ENCODE results near the gene SNX30.
A peak's percentile ranks its signal among the peaks of the same experiment; 100 is the strongest.

The SNX30 gene

DNA sequence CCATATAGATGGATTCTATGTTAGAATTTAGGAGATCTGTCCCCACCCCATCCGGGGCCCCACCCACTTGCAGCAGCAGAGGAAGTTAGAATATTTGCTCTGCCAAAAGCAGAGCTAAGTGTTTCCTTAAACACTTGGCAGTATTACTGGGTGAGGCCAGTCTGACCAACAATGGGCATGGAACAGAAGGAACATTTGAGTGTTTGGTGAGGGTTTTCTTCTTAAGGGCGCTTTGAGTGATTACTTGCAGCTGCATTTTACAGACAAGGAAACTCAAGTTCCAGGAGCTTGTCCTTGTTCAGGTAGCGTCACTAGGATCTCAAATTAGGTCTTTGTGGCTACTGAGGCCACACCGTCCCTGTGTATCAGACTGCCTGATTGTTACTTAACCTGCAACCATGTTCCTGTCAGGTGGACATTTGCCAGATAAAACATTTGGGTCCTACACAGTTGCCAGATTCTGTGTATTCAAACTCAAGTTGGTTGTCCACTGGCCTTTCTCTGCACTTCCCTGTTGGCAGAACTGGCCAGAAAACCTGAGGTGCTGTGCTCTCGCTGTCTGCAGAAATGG, 80.8 kb downstream of the SNX30 start:
- DNase-seq: peak; percentile 48

DNA sequence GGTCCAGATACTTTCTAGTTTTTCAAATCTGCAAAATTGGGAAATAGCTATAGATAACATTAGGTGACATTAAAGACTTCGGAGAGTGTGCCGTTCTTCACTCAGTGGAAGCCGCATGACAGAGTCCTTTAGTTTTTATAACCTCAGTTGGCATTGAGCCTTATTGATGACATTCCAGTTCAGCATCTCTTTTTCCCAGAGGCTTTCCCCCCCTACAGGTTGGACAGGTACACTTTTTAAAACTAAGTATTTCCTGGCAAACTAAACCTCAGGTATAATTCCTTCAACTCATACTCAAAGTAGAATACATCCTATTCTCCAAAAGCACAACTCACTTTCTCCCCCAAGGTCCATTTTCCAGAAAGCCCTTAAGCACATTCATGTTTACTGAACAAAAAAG, 81.4 kb downstream of the SNX30 start:
- no peak for DNase-seq

DNA sequence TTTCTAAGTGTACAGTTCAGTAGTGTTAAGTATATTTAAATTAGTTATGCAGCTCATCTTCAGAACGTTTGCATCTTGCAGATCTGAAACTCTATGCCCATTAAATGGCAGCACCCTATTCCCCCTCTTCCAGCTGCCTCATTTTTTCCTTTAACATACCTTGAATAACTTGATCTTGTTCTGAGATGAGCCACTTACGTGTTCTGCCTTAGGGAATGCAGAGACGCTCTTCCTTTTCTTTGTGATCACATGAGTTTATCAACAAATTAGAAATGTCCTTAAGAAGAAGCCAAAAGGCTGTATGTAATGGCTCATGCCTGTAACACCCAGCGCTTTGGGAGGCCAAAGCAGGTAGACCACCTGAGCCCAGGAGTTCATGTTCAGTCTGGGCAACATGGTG, 82.5 kb downstream of the SNX30 start:
- no peak for DNase-seq

DNA sequence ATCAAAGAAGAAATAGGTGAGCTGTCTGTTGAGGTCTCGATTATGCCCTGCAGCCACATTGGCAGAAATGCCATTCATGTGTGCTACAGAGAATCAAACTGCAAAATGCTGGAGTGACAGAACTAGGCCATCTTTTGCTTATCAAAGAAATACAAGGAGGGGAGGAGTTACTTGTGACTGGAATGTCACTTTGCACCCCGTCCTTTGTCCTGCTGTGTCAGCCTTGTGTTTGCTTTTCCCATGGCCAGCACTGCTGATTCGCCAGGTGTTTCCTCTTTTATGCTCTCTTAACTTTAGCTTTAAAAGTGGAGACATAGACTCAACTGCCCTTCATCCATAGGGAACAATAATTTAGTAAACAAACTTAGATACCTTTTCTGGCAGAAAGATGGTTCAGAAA, 85.8 kb downstream of the SNX30 start:
- no peak for DNase-seq

DNA sequence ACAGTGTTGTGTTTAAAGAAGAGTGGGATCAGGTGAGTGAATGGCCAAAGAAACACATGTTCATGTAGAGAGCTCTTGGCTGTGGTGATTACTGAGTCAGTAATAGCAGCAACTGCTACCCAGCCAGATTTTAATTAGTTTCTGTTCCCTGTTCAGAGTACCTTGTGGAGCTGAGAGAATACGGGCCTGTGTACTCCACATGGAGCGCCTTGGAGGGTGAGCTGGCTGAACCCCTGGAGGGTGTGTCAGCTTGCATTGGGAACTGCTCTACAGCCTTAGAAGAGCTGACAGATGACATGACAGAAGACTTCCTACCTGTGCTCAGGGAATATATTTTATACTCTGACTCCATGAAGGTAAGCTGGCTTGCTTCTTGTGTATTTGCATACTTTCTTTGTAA, 87.8 kb downstream of the SNX30 start:
- no peak for DNase-seq

DNA sequence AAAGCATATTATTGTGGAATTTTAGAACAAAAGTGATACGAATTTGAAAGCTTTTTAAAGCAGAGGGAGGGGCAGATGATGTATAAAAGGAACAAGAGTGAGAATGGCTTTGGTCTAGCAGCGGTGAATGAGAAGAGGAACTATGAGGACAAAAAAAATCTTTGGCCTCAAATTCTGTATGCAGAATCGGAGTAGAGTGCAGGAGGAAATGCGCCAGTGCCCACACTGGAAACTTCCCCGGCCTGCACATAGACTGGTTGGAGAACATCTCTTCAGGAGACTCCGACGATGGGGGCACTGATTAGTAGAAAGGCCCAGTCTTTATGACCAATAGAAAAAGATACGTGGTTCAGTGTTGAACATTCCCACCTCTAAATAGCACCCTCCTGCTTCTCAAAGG, 88.8 kb downstream of the SNX30 start:
- no peak for DNase-seq

DNA sequence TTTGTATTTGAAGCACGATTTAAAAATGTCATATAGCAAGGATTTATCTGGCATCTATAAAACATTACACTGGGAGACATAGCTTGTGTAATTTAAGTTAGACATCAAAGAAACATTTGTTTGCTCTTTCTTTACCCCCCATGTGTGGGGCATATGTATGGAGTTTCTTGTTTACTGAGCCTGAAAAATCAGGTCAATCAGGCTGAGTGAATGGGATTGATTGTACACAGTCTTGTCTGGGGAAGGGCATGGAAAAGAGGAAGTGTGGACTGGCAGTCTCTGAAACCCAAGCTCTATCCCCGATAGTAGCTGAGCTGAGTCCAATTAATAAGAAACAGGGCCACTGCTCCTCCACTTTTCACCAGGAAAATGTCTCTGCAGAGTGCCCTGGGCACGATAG, 90.7 kb downstream of the SNX30 start:
- DNase-seq: no peak

DNA sequence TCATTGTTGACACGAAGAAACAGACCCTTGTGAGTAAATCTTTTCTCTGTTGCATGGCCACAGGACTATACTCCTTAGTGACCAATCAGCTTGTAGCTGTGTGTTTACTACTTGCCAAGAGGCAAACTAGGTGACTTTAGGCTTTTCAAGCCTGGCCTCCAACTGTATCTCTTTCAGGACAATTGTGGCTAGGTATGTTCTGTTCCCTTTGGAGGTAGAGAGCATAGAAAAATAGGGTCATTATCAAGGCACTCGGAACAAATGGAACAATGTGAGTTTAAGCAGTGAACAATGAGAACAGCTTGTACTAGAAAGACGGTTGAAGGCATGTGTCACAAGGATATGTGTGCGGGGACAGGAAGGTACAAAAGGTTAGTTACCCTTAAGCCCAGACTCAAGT, 92.0 kb downstream of the SNX30 start:
- no peak for DNase-seq

DNA sequence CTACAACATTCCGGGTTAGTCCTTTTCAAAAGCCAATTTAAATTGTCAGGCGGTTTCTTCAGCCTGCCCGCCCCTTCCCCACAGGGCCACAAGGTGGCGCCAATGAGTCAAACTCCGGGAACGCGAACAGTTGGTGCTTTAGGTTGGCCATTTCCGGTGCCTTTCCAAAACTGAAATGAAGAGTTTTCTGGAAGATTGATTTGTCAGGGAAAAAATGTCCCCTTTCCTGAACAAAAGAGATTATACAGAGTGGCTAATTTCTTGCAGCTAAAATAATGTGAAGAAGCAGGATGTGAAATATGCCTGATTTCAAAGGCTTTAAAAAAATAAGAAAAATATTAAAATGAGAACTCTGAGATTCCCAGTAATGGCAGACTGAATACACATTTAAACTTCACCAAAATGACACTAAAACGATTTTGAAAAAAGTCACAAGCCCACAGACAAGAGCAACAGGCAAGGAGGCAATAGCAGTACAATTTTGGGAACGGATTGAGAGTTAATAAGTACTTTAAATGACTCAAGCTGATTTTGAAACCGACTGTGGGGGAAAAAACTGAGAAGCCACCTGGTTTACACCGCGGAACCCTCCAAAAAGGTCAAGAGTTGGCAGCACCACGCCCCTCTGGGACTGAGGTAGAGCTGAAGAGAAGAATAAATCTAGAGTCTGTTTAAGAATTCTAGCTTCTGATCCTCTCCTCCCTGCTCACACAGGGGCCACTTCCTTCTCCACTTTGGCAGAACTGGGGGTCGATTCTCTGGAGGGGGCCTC, 94.4 kb downstream of the SNX30 start:
- DNase-seq: peak; percentile 38

DNA sequence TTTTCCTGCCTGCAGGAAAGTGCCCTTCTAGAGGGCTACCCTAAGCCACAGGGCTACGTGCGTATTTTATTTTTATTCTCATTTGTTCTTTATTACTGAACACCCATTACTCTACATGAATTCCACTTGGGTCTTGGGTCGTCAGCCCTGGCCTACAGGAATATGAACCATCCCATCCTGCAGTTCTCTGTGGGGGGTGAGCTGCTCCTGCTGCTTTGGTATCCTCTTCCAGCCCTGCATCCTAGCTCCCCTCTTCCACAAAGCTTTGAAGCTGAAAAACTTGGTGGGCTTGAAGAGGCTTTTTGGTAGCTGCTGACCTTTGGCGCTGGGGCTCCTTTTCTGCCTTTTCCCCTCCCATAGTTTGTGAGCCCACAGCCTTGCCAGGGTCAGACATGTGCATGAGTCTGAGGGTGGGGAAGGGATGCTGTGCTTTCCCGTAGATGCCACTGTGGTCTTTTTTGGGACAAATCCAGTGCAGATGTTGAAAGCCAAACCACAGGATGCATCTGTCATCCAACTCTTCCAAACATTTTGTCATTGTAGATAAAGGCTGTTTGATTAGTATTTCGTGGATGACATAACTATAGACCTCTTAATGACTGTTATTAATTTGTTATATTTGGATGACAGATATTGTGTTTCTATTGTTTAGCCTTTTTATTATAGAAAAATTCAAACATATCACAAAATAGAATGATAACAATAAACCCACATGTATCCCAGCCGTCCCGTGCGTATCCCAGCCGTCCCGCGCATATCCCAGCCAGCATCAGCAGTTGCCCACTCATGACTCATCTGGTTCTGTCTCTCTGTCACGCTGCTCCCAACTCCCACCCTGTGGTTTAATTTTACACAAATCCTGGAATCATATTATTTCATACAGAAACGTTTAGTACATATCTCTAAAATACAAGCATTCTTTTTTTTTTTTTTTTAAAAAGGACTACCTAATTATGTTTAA, 96.2 kb downstream of the SNX30 start:
- no peak for DNase-seq

DNA sequence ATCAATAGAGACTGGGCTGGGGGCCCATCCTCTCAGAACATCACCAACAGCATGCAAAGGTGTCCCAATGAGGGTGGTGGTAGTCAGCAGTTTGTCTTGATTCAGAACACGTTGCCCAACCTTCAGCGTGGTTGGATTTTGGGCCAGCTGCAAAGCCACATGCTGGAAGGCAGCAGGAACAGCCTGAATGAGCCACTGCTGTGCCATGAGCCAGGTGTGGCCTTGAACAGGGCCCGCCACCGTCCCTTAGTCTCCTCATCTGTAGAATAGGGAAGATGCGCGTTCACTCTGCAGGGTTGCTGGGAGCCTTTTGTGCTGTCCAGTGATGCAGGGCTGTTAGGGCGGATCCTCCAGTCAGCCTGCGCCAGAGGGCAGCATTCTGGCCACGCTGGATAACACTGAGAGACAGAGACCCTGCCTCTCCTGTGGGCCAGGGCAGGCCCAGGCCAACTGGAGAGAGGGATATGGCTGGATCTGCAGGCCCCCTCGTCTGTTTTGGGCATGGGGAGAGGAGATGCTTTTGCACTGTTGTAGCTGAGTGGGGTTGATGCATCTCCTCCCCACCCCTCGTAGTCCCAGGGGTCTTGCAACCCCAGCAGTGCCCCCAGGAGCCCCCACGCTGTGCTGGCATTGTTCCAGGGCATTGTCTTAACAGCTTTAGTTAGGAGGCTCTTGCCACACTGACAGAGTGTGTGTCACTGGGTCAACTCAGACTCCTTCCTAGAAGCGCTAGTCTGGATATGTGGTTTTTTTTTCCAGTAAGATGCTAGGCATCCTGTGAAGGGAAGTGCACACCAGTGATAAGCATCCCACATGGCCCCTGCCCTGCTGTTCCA, 98.0 kb downstream of the SNX30 start:
- no peak for DNase-seq

DNA sequence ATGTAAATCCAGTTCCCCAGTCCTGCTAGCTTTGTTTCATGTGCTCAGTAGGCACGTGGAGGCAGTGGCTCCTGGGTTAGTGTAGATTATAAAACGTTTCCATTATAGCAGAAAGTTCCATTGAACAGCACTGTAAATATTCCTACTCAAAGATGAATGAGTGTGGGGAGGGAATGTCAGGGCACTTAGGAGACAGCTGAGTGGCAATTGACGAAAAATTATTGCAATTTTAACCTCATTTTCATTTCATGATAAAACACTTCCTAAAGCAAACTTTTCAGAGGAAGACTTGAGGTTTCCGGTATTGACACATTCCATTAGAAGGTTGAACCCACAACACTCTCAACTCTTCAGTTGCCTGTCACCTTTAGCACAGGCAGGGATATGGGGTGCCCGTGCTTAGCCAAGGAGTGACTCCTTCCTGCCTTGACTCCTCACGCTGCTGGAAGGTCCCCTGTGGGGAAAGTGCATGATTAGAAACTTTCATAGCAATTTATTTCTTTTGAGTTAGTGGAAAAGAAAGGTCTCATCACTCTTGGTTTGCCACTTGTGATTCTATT, 98.9 kb downstream of the SNX30 start:
- DNase-seq: no peak

DNA sequence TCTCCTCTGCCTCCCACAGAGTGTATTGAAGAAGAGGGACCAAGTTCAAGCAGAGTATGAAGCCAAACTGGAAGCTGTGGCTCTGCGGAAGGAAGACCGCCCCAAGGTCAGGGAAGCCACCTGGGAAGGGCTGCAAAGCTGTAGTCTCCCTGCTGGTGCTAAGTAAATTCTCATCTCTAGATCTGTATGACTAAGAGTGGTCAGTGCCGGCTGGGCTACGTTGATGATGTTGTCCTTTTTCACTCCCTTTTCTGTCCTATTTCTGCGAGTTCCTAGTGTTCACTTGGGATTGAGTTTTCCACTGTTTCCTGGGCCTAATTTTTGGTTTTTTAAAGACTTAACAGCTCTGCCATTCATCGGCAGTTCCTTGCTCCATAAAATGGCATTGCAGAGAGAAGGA, 100.3 kb downstream of the SNX30 start:
- no peak for DNase-seq

DNA sequence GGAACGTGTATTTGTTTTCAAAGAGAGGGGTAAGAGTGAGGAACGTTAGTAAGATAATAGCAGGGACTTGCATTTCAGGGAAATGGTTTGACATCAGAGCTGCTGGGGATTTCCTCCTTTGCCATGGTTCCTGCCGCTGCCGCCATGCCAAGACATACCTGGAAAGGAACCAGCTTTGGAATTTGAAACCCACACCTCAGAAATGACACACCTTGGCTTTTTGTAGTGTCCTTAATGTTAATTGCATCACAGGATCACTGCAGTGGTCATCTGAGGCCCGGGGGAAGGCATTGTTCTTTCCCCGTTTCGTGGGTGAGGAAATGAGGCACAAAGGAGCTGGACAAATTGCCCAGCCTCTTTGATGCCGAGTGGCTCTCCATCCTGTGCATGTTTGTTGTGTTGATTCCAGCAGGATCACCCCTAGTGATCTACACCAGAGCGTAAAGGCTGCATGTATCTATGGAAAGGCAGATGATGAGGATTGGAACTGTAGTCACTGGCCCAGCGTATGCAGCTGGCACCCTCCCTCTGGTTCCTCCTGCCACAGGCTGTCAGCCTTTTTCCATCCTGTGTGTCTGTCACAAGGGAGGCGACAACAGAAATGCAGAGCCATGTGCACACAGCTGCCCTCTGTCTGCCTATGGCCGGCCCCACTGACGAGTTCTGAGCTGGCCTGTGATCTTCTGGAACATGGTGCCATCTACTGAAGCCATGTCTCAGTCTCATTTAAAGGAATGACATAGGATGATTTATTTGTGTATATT, 102.4 kb downstream of the SNX30 start:
- no peak for DNase-seq

DNA sequence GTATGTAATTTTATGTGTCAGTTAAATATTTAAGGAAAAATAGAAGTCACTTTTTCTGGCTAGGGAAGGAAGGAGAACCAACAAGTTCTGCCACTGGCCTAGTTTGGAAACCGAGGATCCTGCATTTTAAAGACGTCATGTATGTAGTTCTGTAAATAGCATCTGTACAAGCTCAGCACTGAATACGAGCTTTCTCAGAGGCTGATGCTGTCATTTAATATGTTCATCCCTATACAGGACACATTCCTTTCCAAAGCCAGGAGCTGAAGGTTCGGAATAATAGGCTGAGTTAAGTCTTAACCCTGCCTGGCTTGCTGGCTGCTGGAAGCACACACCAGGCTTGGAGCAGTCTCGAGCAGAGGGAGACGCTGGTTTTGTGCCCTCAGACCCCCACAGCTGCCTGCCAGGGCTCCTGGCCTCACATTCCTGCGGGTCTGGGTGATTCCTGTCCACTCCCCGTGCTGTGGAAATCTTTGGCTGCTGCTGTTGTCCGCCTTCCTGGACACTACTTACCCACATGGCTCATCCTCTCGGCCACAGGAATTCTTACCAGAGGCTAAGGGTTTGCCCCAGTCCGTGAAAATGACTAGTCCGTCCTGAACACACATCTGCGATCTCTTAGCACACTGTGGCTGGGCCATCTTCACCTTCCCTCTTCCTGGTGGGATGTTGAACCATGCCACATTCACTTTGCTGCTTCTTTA, 103.5 kb downstream of the SNX30 start:
- no peak for DNase-seq

DNA sequence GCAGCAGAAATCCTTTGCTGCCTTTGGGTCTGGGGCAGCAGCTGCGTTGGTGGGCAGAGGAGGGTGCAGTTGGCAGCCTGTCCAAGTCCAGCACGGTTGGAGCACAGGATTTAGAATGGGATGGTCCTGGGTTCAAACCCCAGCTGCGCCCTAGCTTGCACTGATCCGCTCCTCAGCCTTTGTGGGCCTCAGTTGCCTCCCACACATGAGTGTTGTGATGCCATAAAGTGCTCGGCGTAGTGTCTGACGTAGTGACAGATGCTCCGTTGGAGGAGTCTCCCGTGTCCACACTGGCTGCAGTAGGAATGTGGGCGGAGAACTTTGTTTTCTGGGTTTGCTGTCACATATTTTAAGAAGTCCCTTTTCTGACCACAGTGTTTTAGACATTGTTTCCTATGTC, 104.1 kb downstream of the SNX30 start:
- DNase-seq: no peak

DNA sequence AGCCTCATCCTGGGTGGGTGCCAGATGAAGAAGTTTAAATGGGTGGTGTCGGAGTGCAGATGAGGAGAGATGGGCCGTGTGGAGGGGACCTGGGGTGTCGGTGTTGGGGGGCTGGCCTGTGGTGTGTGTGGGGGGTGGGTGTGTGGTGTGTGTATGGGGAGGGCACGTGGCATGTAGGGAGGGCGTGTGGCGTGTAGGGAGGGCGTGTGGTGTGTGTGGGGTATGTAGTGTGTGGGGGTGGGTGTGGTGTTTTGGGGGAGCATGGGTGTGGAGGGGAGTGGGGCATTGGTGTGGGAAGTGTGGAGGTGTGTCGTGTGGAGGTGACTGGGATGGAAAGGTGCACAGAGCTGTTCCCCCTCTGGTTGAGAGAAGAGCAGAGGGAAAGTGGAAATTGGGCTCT, 105.6 kb downstream of the SNX30 start:
- no peak for DNase-seq

DNA sequence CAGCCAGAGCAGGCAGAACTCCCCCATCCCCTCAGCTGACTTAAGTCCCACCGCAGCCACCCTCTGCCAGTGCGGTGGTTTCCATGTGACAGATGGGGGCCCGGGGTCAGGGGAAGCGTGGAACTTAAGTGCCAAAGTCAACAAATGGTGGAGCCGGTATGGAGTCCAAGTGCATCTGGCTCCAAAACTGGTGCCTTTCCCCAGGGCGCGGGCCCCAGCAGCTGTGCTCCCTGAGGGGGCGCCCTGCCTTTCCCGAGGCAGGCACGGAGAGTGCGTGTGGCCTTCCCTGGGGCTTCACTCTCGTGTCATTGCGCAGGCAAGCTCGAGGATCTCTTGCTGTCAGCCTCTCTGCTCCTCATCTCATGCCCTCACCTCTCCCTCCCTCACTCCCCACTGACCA, 106.3 kb downstream of the SNX30 start:
- no peak for DNase-seq

DNA sequence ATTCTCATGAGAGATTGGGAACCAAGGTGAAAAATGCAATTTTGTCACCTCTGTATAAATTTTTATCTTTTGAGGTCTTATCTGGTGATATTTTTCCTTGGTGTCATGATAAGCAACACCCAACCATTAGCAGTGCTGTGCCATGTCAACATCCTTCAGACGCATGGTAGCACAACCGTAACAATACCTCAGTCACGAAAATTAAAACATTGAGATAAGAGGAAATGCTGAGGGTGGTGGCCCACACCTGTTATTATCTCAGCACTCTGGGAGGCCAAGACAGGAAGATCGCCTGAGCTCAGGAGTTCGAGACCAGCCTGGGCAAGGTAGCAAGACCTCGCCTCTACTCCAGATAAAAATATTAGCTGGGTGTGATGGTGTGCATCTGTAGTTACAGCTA, 107.4 kb downstream of the SNX30 start:
- DNase-seq: no peak

DNA sequence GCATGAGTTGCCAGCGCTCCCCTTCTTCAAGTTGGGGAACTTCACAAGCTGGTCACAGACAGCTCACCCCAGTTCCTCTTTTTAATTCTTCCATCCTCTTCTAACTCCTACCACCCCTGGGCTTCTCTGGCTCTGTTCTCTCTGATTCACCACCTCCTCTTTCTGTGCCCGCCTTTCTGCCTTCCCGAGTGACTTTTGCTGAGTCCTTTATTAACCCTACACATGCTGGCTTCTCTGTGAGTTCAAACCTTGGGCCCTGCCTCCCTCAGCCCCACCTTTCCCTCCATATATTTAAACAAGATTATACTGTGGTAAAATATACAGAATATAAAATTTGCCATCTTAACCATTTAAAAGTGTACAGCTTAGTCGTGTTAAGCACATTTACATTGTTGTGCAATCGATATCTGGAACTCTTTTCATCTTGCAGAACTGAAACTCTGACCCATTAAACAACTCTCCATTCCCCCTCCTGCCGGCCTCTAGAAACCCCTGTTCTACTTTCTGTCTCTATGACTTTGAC, 108.1 kb downstream of the SNX30 start:
- no peak for DNase-seq

DNA sequence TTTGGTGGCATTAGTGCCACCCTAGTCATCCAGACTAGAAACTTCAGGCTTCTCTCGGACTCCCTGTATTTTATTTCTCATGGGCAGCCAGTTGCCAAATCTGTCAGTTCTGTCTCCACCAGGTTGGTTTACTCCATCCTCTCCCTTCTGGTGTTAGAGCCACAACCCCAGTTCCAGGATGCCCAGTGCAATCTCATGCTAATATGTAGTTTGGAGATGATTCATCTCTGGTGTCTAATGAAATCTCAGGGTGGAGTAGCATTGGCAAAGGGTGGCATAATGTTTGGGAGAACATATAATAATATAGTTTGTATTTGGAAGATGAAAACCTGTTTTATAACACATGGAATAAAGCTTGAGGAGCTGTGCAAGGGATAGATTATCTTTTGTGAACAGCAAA, 109.9 kb downstream of the SNX30 start:
- no peak for DNase-seq
